GM18951 (cell line): ENCODE results near the gene NAT16.

ENCODE experiments used
- POLR2A ChIP-seq: IDR thresholded peaks from 4 replicates; pipeline ENCODE4 v1.6.1; 2011; ENCODE audit warnings: mild to moderate bottlenecking; ENCODE audit not compliant: insufficient read length, insufficient read depth; ENCODE audit errors: extremely low read depth
- in situ Hi-C: fragments of 300-500 bp; cut with MboI; formaldehyde crosslinking; loops from one replicate; pipeline ENCODE4 v1.12.0; 2022; ENCODE audit warnings: low sequenced_read_pairs, mixed read lengths, inconsistent platforms; ENCODE audit not compliant: unreplicated experiment

The NAT16 gene

GRCh38 chr7:101172005-101172853, 7.9 kb downstream of the NAT16 start:
- in situ Hi-C loops, result no loop called here
- TF ChIP-seq POLR2A, result no peak

DNA sequence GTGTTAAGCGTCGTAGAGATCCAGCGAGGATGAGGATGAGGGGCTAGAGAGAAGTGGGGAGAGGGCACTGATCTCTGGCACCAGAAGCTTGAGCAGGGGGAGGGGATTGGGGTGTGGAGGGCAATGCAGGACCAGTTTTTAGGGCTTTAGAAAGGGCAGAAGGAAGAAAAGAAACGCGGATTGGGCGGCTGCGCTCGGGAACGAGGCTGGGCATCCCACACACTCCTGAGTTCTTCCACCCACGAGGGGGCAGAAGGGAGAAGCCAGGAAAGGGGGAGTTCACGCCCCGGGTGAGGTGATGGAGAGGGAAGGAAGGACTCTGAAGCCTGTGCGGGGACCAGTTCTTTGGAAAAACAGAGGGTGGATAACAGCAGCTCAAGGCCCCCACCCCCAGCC, 8.7 kb downstream of the NAT16 start:
- TF ChIP-seq POLR2A, result no peak
- in situ Hi-C loops, result no loop called here

DNA sequence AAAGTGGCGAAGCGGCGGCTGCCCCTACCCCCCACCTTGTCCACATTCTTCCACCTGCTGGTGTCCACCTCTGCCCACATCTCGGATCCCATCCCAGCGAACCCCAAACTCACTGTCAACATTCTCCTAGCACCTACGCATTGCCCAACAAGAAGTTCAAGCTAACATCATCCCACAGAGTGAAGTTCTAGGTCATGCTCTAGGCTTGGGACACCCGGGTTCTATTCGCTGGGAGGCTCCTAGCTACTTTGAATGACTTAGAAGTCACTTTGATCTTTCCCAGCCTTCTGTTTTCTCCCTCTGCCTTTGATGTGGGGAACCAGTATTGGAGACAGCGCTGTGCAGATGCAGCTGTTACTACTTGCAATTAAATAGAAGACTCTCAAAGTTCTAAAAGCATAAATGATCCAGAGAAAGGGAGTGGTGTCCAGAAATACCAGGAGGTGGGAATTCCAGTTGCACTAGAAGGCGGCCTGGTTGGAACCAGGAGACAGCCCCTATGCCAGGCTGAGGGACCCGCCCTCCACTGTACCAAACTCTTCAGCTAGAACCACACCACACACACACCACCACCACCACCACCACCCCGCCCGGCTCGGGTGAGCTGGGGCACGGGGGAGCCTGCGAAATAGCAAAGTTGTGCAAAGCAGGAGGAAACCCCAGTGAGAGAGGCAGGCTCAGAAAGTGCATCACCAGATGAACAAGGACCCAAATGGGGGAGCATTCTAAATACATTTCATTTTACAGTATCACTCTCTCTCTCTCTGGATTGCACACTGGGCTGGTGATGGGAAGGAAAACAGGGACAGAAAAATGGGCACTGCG, 9.3 kb downstream of the NAT16 start:
- in situ Hi-C loops, result no loop called here
- TF ChIP-seq POLR2A, result no peak

- in situ Hi-C loops, result no loop called here
These were observed 10.1 kb downstream of the NAT16 start for GRCh38 chr7:101169838-101170551.

GRCh38 chr7:101169110-101169837, 10.8 kb downstream of the NAT16 start:
- in situ Hi-C loops, result no loop called here

More at GRCh38 chr7:101169838-101170551, 10.1 kb downstream of the NAT16 start:
- TF ChIP-seq POLR2A, result no peak

GRCh38 chr7:101168412-101169049, 11.6 kb downstream of the NAT16 start:
- no peak for TF ChIP-seq POLR2A
- in situ Hi-C loops, result no loop called here

More at GRCh38 chr7:101169110-101169837, 10.8 kb downstream of the NAT16 start:
- TF ChIP-seq POLR2A, result no peak

GRCh38 chr7:101167645-101168411, 12.3 kb downstream of the NAT16 start:
- no peak for TF ChIP-seq POLR2A
- in situ Hi-C loops, result no loop called here

GRCh38 chr7:101166909-101167644, 13.0 kb downstream of the NAT16 start:
- TF ChIP-seq POLR2A, result no peak
- in situ Hi-C loops, result no loop called here

DNA sequence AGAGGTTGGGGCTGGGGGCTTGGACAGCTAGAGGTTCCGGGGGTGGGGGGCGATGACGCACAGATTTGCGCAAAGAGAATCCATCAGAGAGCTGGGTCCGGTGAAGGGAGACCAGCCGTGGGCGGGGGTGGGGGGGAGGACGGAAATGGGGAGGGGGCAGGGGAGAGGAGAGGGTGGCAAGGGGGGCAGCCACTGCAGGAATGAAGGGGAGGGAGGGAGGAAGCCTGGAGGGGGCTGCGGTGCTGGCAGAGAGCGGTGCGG, 13.5 kb downstream of the NAT16 start:
- no peak for TF ChIP-seq POLR2A
- in situ Hi-C loops, result no loop called here

GRCh38 chr7:101165958-101166647, 14.0 kb downstream of the NAT16 start:
- in situ Hi-C loops, result no loop called here
- TF ChIP-seq POLR2A, result no peak
